Right forelimb (tissue), 1 donor: Measurements from ENCODE around the gene RPS6KL1.

Source experiments
- DNase-seq: peaks from one replicate; pipeline ENCODE4 v3.0.0-alpha.2; 2018

RPS6KL1 gene, protein sequence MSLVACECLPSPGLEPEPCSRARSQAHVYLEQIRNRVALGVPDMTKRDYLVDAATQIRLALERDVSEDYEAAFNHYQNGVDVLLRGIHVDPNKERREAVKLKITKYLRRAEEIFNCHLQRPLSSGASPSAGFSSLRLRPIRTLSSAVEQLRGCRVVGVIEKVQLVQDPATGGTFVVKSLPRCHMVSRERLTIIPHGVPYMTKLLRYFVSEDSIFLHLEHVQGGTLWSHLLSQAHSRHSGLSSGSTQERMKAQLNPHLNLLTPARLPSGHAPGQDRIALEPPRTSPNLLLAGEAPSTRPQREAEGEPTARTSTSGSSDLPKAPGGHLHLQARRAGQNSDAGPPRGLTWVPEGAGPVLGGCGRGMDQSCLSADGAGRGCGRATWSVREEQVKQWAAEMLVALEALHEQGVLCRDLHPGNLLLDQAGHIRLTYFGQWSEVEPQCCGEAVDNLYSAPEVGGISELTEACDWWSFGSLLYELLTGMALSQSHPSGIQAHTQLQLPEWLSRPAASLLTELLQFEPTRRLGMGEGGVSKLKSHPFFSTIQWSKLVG

DNA sequence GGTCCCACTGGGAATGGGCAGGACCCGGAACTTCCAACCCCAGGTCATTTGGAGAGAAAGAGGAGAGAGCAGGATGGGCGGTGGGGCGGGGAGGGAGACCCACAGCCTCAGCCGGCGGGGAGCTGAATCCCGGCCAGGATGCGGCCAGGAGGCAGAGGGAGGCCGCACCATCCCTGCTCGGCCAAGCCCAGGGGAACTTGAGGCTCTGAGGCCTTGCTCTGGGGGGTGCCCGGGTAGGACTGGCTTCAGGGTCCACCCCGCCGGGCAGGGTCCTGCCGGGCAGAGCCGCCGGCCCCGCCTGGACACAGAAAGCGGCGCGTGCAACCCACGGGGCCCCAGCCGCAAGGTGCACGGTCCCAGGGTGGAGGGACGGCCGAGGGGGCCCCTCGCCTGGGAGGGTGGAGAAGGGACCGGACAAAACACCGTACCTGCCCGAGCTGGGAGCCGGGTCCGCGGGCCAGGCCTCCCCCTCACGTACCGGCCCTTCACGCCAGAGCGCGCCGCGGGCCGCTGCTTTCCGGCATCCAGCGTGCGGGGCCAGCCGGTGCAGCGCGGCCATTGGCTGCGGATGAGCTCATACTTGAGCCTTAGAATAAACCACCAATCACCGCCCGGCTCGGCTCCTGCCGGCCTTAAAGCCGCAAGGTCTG, at the start of gene RPS6KL1:
Gene RPS6KL1, minus strand, starts transcription at position 509 of the 650 bp plus-strand sequence. CDS start 1,719 bp downstream, outside the sequence.
- no peak for DNase-seq

- DNase-seq = peak; percentile 22
Observed at GRCh38 chr14:74968811-74969210, 45.8 kb upstream of the RPS6KL1 start.

DNA sequence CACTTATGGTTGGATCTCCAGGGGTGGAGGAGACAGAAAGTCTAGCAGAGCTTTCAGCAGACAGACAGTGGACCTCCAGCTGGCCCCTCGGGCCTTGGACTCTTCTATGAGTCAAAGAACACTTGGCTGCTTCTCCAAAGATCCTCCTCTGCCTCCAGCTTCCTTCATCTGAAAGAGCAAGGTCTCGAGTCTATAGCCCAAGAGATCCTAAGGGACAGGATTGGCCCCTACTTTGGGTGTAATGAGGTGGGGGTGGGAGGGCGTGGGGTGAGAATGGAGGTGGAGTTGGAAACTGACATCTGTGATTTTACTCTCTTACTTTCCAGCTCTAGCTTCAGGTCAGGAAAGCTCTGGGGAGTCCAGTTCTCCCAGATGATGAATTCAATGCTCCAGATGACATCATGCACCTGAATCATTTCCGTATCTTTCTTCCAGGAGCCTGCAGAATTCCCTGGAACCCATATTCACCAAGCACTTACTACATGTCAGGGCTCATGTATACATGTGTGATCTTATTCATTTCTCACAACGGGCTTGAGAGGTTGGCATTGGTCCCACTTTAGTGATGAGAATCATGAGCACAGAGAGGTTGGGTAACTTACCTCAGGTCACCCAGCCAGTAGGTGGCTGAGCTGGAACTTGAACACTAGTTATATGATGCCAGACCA, 42.6 kb upstream of the RPS6KL1 start:
- no peak for DNase-seq

- DNase-seq = no peak
Observed at GRCh38 chr14:74964787-74965485, 41.9 kb upstream of the RPS6KL1 start.

DNA sequence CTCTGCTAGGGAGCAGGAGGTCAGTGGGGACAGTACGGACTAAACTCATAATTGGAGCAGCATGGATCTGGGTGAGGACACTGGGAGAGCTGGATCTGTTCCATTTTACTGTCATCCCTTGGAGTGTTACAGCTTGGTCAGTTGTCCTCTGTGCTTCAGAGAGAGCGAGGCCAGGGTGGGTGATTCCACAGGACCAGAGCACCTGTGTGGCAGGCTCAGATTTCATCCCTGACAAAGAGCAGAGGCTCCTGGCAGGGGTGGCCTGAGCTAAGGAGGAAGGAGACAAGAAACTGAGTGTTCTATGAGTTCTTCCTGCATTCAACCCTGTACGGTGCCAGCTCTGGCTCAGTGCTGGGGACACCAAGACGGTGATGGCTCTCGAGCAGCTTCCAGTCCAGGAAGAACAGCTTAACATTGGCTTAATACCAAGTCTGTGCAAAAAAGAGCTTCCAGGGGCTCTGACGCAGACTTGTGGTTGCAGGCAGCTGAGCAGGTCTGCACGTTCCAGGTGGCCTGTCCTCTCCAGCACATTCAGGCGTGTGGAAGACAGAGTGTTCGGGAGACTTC, 40.7 kb upstream of the RPS6KL1 start:
- DNase-seq = peak; percentile 46

GRCh38 chr14:74963178-74963704, 40.2 kb upstream of the RPS6KL1 start:
- no peak for DNase-seq

DNA sequence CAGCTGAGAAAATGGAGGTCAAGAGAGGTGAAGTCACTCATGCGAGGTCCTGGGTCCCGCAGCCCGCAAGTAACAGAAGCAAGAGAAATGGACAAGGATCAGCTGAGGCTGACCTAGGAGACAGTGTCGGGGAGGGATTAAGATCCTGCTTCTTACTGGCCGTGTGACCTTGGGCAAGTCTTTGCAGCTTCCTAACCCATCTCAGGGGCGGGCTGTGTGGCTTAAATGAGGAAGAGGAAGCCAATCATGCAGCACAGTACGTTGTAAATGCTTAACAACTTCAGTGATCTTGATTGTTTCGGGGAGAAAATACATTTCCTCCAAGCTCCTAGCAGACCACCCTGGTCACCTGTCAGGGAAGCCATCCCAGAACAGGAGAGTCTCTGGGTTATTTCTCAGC, 39.4 kb upstream of the RPS6KL1 start:
- no peak for DNase-seq

- no peak for DNase-seq
Observed at GRCh38 chr14:74962046-74962445, 39.0 kb upstream of the RPS6KL1 start.

DNA sequence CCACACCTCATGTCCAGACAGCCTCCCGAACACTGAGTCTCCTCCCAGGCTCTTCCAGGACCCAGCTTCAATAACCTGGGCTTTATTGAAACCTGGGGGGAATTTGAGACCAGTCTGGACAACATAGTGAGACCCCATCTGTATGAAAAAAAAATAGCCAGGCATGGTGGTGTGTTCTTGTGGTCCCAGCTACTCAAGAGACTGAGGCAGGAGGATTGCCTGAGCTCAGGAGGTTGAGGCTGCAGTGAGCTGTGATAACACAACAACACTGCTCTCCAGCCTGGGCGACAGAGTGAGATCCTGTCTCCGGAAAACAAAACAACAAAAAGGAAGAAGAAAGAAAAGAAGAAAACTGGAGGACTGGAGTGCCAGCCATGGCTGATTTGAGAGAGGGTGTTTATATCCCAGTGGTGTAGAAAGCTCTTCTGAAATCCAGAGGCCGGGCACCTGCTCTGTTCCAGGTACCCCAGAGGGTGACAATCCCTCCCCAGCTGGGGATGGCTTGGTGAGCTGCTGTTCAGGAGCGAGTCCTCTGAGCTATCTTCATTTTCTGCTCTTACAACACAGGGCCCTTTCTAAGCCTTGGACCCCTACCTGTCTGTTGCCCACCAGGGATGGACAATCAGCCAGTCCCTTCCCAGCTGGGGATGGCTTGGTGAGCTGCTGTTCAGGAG, 38.3 kb upstream of the RPS6KL1 start:
- no peak for DNase-seq

DNA sequence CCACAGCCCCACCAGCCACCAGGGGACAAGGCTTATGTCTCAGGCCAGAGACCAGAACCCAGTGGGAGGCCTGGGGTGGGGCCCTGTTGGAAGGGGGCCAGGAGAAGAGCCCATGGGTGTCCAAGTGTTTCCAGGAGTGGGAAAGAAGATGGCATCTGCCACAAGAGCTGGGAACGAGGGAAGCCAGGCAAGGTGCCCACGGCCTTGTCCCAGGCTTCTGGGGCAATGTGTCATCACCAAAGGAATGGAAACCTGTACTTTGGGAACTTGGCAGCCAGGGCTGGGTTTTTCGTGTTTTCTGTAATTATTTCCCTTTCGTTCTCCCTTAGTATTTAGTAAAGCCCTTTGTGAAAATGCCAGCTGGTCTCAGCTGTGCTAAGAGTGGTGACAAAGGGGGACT, 37.7 kb upstream of the RPS6KL1 start:
- no peak for DNase-seq

GRCh38 chr14:74959596-74960180, 36.6 kb upstream of the RPS6KL1 start:
- no peak for DNase-seq

GRCh38 chr14:74956280-74957072, 33.4 kb upstream of the RPS6KL1 start:
- DNase-seq = no peak

DNA sequence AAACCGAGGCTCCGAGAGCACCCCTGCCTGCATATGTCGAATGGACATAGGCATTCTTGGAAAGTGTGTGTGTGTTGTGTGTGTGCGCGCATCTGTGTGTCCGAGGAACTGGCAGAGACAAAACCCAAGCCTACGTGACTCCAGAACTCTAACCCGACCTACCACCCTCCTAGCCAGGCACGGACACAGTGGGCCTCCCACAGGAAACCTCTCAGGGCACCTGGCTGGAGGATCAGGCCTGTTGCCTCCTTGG, 32.9 kb upstream of the RPS6KL1 start:
- DNase-seq = no peak

GRCh38 chr14:74955229-74956026, 32.4 kb upstream of the RPS6KL1 start, which contains the start of gene PGF:
Gene PGF (minus strand): TSS chr14:74955597. CDS start chr14:74955242, 355 bp downstream.
- peak; percentile 71 for DNase-seq

GRCh38 chr14:74954947-74955228, 31.8 kb upstream of the RPS6KL1 start:
- peak; percentile 58 for DNase-seq

DNA sequence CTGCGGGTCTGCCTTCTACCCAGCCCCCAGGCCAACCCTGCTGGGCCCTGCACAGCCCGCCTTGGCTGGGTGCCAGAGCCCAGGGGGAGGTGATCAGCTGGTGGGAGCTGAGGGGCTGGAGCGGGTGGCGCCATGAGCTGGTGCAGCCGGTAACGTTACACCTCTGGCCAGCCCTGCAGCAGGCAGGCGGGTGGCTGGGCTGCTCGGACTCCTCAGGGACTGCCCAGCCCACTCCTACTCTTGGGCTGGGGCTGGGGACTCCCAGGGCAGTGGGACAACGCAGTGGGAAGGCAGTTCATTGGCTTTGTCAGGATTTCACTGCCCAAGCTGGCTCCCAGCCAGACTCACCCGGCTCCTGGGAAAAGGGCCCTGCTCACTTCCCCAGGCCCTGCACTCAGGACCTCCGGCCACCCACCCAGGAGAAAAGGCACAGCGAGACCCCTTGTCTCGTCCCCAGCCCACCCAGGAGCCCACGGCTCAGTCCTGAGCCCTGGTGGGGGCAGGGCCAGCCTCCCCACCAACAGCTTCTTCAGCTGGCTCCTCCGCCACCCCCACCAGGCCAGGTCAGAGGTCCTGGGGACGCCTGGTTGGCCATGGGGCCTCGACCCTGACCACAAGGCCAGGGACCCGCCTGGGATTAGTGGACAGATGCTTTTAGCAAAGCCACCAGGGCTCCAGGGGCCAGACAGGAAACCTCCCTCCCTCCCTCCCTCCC, 31.3 kb upstream of the RPS6KL1 start:
- DNase-seq = peak; percentile 61

GRCh38 chr14:74953686-74954085, 30.6 kb upstream of the RPS6KL1 start:
- DNase-seq = no peak

DNA sequence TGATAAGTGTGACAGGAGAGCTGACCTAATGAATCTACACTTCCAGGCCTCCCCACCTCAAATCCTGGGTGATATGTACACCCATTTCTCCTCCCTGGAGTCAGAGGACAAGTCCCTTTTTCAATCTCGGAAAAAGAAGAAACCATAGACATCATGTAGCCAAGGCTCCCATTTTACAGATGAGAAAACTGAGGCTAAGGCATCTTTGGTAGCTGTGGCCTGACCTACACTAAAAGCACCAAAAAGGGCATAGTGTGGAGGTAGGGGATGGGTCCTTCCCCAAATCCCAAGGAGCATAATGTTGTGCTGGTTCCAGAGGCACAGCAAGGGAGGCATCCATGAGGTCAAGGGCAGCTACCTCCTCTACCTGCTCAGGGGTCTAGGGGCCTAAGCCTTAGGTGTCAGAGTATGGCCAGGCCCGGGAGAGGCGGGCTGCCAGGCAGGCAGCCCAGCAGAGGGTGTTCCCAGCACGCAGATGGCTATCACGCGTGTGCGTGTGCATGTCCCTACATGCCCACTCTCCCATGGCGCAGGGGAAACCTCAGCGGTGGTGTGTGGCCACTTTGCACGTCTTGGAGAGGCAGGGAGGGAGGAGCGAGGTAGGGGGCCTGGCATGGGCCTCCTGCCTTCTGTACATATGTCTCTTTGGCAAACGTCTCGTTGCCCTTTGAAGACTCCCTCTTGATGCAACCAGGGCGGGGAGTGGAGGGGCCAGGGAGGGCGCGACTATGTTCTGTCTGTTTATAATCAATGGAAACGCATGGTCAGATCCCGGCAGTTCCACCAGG, 29.8 kb upstream of the RPS6KL1 start:
- DNase-seq = no peak
